ENCODE results near the gene RFC3.

Gene RFC3

DNA sequence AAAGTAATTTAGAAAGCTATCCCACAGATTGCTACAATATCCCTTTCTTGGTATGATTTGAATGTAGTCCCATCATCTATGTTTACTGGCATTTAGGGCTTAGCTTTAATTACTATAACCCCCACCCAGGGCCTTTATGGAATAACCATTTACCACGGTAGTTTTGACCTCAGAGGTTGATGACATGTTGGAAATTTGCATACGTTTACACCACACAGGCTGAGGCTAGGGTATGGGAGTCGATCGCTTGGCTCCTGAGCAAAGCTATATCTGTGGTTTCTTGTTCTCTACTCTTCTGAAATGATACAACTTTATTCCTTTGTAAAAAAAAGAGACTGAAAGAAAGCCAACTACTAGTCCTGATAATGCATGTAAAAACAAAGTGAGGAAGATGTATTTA lies 28.2 kb upstream of the RFC3 start:
- no peaks in the 10 kb centered on the region for H3K36me3 ChIP-seq (ENCODE audit: control insufficient read depth, insufficient read depth, low read length)
- no peaks in the 10 kb centered on the region for H3K27me3 ChIP-seq (replicated peaks; ENCODE audit: control insufficient read depth, insufficient read depth, low read length)
- H3K4me3 ChIP-seq (replicated peaks; ENCODE audit: low read depth, low read length), result no peak overlapping the region
- TF ChIP-seq, protein P1, sequence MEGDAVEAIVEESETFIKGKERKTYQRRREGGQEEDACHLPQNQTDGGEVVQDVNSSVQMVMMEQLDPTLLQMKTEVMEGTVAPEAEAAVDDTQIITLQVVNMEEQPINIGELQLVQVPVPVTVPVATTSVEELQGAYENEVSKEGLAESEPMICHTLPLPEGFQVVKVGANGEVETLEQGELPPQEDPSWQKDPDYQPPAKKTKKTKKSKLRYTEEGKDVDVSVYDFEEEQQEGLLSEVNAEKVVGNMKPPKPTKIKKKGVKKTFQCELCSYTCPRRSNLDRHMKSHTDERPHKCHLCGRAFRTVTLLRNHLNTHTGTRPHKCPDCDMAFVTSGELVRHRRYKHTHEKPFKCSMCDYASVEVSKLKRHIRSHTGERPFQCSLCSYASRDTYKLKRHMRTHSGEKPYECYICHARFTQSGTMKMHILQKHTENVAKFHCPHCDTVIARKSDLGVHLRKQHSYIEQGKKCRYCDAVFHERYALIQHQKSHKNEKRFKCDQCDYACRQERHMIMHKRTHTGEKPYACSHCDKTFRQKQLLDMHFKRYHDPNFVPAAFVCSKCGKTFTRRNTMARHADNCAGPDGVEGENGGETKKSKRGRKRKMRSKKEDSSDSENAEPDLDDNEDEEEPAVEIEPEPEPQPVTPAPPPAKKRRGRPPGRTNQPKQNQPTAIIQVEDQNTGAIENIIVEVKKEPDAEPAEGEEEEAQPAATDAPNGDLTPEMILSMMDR (IDR thresholded peaks at IDR 0.05; ENCODE audit: insufficient read depth, low read length, poor library complexity, severe bottlenecking), result no peak
- DNase-seq (ENCODE audit: extremely low read depth, insufficient read length), result no peak

DNA sequence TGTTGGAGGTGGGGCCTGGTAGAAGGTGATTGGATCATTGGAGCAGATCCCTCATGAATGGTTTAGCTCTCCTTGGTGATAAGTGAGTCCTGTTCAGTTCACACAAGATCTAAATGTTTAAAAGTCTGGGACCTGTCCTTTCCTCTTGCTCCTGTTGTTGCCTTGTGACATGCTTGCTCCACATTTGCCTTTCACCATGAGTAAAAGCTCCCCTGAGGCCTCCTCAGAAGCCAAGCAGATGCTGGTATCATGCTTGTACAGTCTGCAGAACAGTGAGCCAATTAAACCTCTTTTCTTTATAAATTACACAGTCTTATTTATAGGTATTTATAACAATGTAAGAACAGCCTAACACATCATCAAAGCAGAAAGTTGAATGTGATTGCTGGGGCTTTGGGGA lies 24.2 kb upstream of the RFC3 start:
- no peak for DNase-seq (ENCODE audit: extremely low read depth, insufficient read length)
- TF ChIP-seq, protein P1 (IDR thresholded peaks at IDR 0.05; ENCODE audit: insufficient read depth, low read length, poor library complexity, severe bottlenecking), result no peak
- H3K27me3 ChIP-seq (replicated peaks; ENCODE audit: control insufficient read depth, insufficient read depth, low read length), result no peaks in the 10 kb centered on the region
- H3K4me3 ChIP-seq (replicated peaks; ENCODE audit: low read depth, low read length), result no peak overlapping the region
- H3K36me3 ChIP-seq (ENCODE audit: control insufficient read depth, insufficient read depth, low read length), result no peaks in the 10 kb centered on the region

DNA sequence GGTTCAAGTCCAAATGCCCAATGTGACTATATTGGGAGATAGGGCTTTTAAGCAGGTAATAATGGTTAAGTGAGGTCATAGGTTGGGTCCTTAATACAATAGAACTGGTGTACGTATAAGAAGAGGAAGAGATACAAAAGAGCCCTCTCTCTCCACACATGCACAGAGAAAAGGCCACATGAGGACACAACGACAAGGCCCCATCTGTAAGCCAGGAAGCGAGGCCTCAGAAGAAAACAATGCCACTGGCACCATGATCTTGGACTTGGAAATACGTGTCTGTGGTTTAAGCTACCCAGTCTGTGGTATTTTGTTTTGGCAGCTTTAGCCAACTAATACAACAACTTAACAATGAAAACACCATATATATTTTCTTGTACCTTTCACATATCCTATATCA lies 23.4 kb upstream of the RFC3 start:
- Histone ChIP-seq H3K27me3 (replicated peaks; ENCODE audit: control insufficient read depth, insufficient read depth, low read length) (no peaks in the 10 kb centered on the region), H3K4me3 (replicated peaks; ENCODE audit: low read depth, low read length) (no peak overlapping the region), H3K36me3 (ENCODE audit: control insufficient read depth, insufficient read depth, low read length) (no peaks in the 10 kb centered on the region)
- TF ChIP-seq, protein P1 (IDR thresholded peaks at IDR 0.05; ENCODE audit: insufficient read depth, low read length, poor library complexity, severe bottlenecking), result no peak
- DNase-seq (ENCODE audit: extremely low read depth, insufficient read length), result no peak

DNA sequence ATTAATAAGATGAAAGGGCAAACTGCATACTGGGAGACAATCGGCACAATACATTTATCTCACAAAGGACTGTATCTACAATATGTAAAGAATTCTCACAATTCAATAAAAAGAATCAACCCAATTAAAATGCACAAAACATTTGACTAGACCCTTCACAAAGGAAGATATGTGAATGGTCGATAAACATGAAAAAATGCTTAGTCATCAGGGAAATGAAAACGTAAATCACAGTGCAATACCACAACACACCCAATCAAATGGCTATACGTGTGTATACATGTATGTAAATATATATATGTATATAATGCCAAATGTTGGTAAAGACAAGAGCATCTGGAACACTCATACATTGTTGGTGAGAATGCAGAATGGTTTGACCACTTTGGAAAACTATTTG lies 21.9 kb upstream of the RFC3 start:
- DNase-seq (ENCODE audit: extremely low read depth, insufficient read length), result no peak
- TF ChIP-seq, protein P1 (IDR thresholded peaks at IDR 0.05; ENCODE audit: insufficient read depth, low read length, poor library complexity, severe bottlenecking), result no peak

DNA sequence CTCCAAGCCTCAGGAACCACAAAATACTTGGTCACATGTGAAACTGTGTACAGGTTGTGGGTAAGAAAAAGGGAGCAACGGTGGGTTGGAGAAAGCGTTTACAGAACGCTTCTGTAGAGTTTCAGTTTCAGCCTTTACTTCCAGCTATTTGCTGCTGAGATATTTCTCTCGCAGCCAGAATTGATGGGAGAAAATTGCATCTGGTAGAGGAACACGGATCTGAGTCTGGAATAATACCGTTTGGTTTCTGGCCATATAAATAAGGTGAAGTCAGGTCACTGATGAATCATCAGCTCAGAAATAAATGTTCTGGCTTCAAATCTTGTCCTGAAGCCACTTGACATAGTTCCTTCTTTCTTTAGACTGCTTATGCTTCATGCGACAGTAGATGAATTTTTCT lies 20.3 kb upstream of the RFC3 start:
- H3K36me3 ChIP-seq (ENCODE audit: control insufficient read depth, insufficient read depth, low read length), result no peaks in the 10 kb centered on the region
- H3K27me3 ChIP-seq (replicated peaks; ENCODE audit: control insufficient read depth, insufficient read depth, low read length), result no peaks in the 10 kb centered on the region
- no peak for DNase-seq (ENCODE audit: extremely low read depth, insufficient read length)
- TF ChIP-seq, protein P1 (IDR thresholded peaks at IDR 0.05; ENCODE audit: insufficient read depth, low read length, poor library complexity, severe bottlenecking), result no peak
- H3K4me3 ChIP-seq (replicated peaks; ENCODE audit: low read depth, low read length), result no peak overlapping the region

More for the DNA sequence above, 21.9 kb upstream of the RFC3 start:
- Histone ChIP-seq H3K27me3 (replicated peaks; ENCODE audit: control insufficient read depth, insufficient read depth, low read length) (no peaks in the 10 kb centered on the region), H3K36me3 (ENCODE audit: control insufficient read depth, insufficient read depth, low read length) (no peaks in the 10 kb centered on the region), H3K4me3 (replicated peaks; ENCODE audit: low read depth, low read length) (no peak overlapping the region)

DNA sequence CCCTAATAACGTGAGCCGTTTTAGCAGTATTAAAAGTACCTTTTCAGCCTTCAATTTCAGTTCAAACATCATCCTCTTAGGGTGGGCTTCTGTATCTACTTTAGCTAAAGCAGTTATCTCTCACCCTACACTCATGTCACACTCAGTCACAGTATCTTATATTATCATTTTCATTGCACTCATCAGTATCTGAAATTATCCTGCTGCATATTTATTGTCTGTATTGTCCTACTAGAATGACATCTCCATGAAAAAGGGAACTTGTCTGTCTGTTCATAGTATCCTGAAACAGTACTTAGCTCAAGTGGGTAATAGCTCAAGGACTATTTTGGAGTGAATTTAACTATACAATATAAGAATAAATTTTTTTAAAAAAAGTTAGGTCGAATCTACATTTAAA lies 19.9 kb upstream of the RFC3 start:
- DNase-seq (ENCODE audit: extremely low read depth, insufficient read length), result no peak
- TF ChIP-seq, protein P1 (IDR thresholded peaks at IDR 0.05; ENCODE audit: insufficient read depth, low read length, poor library complexity, severe bottlenecking), result no peak
- H3K36me3 ChIP-seq (ENCODE audit: control insufficient read depth, insufficient read depth, low read length), result no peaks in the 10 kb centered on the region
- H3K27me3 ChIP-seq (replicated peaks; ENCODE audit: control insufficient read depth, insufficient read depth, low read length), result no peaks in the 10 kb centered on the region
- no peak overlapping the region for H3K4me3 ChIP-seq (replicated peaks; ENCODE audit: low read depth, low read length)

All from GM06990 (cell line).